ENCODE data around the gene FAM98C. TPM values are rescaled to one million over a fixed set of nuclear protein-coding genes. Genes with fewer than 3 reads are reported as not detected.
A peak's percentile ranks its signal among the peaks of the same experiment; 100 is the strongest.
"Not testable (repeated sequence)": the region's sequence is repeated elsewhere in the genome, so short reads cannot be mapped to it uniquely, and the experiment has no call there.

FAM98C gene
- total RNA-seq = 10 to 100 TPM; 21.8 to 25.8 TPM

DNA sequence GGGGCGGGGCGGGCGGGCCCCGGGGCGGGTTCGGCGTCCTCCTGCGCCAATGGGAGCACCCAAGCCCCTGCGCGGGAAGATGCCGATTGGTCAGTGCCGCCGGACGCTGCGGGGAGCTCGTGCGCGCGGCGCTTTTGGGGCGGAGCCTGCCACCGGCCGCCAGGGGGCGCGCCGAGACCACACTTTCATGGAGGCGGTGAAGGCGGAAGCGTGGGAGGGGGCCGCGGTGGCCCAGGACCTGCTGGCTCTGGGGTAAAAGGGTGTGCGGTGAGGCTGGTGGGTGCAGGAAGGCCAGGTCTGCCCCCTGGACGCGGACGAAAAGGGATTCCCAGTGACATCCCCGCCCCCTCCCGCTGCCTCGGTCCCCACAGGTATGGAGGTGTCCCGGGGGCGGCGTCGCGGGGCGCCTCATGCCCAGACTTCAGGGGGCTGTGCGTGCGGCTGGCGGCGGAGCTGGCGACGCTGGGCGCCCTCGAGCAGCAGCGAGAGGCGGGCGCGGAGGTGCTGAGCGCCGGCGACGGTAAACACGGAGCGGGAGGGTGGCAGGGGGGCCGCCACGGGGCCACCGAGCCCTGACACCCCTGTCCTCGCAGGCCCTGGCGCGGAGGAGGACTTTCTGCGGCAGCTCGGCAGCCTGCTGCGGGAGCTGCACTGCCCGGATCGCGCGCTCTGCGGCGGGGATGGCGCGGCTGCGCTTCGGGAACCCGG lies at the start of gene FAM98C:
Gene FAM98C, plus strand, starts transcription at position 127 of the 708 bp plus-strand sequence. Its CDS starts 61 bp downstream, at position 188.
- peak within 1 kb of the TSS; percentile 86 for H3K4me3 Mint-ChIP-seq
- peak; percentile 99 for ATAC-seq

DNA sequence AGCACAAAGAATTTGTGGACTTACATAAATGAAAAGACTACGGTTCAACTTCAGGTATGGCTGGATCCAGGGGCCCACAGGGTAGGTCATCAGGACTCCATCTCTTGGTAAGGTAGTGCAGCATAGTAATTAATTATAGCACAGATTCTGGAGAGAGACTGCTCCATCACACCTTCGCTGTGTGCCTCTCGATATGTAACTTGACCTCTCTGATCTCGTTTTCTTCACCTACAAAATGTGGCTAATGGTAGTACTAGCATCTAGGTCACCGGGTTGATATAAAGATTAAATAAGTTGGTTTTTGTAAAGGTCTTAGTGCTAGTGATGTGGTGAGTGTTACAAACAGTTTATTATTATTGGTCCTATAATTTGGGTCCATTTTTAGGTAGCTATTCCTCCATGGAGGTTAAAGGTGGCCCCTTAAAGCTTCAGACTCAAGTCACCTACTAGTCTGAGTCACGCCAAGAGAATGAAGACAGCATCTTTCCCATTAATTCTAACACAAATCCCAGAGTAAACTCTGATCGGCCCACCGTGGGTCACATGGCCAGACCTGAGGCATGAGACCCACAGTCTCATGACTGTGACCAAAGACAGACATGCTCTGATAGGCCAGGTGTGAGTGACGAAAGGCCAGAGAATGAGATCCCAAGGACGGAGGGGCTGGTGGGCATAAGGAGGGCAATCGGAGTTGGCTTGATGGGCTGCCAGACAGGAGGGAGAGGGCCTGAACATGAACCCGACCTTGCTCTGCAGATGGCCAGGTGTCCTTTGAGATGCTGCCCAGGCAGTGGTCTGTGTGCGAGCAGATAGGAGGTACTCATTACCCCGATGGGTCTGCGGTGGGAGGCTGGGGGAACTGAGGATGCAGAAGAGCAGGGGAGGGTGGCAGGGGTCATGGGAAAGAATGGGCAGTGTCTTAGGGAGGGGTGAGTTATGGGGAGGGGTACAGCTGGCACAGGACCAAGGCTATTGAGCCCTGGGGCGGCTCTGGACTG lies 46.9 kb upstream of the FAM98C start:
- ATAC-seq = no peak
- H3K36me3 Mint-ChIP-seq = no peaks in the 10 kb centered on the region
- DNase-seq (ENCODE audit: low spot score) = no peak

More for the DNA sequence above, at the start of gene FAM98C:
- Mint-ChIP-seq H3K4me1 (ENCODE audit: low read depth in 2 of 2) (peaks cover 0 to 7% of the 10 kb centered on the region in 2 donors), H3K27me3 (peaks cover 7 to 9% of the 10 kb centered on the region in 2 donors), H3K27ac (peak within 1 kb of the TSS; percentile 69 to 82), H3K9me3 (no peaks in the 10 kb centered on the region), H3K36me3 (no peaks in the 10 kb centered on the region)
- peak; percentile 97 for DNase-seq (ENCODE audit: low spot score)

DNA sequence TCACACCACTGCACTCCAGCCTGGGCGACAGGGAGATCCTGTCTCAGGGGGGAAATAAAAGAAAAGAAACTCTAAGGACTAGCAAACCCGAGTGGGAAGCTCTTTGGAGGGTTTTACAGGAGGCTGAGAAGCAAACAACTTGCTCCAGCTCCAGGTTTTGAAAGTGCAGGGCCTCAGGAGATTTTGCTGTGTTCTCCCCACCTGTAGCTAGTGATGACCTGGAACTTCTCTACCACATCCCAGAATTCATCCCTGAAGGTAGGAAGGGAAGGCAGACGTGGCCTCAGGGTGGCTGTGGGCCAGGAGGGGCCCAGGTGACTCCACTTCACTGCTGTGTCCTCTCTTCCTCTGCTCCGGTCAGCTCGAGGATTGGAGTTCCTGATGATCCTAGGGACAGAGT lies 44.8 kb upstream of the FAM98C start:
- Mint-ChIP-seq H3K4me3 (no peak overlapping the region), H3K4me1 (ENCODE audit: low read depth in 2 of 2) (peaks cover 6 to 11% of the 10 kb centered on the region in 2 donors), H3K27me3 (peaks cover 15 to 20% of the 10 kb centered on the region in 2 donors), H3K27ac (no peak overlapping the region), H3K9me3 (no peaks in the 10 kb centered on the region), H3K36me3 (no peaks in the 10 kb centered on the region)
- DNase-seq (ENCODE audit: low spot score) (no peak), ATAC-seq (no peak)

More for the DNA sequence above, 46.9 kb upstream of the FAM98C start:
- peaks cover 11 to 17% of the 10 kb centered on the region in 2 donors for H3K27me3 Mint-ChIP-seq
- no peak overlapping the region for H3K27ac Mint-ChIP-seq
- H3K4me3 Mint-ChIP-seq = no peak overlapping the region
- H3K4me1 Mint-ChIP-seq (ENCODE audit: low read depth in 2 of 2) = peaks cover 3 to 6% of the 10 kb centered on the region in 2 donors
- H3K9me3 Mint-ChIP-seq = no peaks in the 10 kb centered on the region

DNA sequence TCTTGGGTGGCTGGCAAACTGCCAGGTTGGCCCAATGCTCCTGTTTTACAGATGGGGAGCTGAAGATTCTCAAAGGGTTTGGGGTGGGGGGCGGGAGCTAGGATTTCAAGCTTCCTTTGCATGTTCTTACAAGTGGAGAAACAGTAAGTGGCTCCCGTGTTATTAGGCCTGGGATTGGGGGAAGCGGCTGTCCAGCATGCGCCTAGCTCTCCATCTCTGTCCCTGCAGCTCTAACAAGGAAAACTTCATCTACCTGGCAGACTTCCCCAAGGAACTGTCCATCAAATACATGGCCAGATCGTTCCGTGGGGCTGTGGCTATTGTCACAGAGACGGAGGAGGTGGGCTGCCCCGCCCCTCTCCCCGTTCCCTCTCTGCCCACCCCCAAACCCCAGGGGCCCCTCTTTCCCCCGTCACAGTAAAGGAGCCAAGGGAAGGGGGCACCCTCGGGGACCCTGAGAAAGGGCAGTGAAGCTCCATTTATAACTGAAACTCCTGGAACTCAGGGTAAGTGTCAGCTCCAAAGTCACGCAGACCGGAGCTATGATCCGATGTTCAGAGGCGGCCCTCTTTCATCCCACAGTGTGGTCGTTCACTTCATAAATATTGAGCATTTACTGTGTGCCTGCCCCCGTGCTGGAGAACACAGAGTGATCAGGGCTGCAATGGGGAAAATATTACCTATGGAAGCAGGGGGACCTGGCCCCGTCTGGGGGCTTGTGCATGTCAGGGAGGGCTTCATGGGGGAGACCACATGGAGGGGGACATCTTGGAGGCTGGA lies 43.5 kb upstream of the FAM98C start:
- H3K27me3 Mint-ChIP-seq = peaks cover 15 to 20% of the 10 kb centered on the region in 2 donors
- no peaks in the 10 kb centered on the region for H3K9me3 Mint-ChIP-seq
- peaks cover 6 to 11% of the 10 kb centered on the region in 2 donors for H3K4me1 Mint-ChIP-seq (ENCODE audit: low read depth in 2 of 2)
- no peak overlapping the region for H3K4me3 Mint-ChIP-seq
- DNase-seq (ENCODE audit: low spot score) (no peak), ATAC-seq (no peak)
- H3K36me3 Mint-ChIP-seq = no peaks in the 10 kb centered on the region
- H3K27ac Mint-ChIP-seq = no peak overlapping the region

DNA sequence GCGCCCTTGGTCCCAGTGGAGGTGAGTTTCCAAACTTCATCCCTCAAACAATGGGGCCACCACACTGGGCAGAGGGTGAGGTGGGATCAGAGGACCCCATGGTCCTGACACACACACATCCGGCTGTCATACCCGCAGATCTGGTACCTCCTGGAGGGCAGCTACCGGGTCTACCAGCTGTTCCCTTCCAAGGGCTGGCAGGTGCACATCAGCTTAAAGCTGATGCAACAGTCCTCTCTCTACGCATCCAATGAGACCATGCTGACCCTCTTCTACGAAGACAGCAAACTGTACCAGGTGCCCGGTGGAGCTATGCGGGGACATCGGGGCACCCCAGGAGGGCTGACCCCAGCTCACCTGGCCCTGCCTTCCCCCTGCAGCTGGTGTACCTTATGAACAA lies 42.5 kb upstream of the FAM98C start:
- no peak for DNase-seq (ENCODE audit: low spot score)
- ATAC-seq = no peak
- Mint-ChIP-seq H3K4me1 (ENCODE audit: low read depth in 2 of 2) (peaks cover 6 to 11% of the 10 kb centered on the region in 2 donors), H3K27ac (no peak overlapping the region), H3K4me3 (peak overlapping the region; percentile 83), H3K36me3 (no peaks in the 10 kb centered on the region), H3K27me3 (peaks cover 15 to 20% of the 10 kb centered on the region in 2 donors), H3K9me3 (no peaks in the 10 kb centered on the region)

DNA sequence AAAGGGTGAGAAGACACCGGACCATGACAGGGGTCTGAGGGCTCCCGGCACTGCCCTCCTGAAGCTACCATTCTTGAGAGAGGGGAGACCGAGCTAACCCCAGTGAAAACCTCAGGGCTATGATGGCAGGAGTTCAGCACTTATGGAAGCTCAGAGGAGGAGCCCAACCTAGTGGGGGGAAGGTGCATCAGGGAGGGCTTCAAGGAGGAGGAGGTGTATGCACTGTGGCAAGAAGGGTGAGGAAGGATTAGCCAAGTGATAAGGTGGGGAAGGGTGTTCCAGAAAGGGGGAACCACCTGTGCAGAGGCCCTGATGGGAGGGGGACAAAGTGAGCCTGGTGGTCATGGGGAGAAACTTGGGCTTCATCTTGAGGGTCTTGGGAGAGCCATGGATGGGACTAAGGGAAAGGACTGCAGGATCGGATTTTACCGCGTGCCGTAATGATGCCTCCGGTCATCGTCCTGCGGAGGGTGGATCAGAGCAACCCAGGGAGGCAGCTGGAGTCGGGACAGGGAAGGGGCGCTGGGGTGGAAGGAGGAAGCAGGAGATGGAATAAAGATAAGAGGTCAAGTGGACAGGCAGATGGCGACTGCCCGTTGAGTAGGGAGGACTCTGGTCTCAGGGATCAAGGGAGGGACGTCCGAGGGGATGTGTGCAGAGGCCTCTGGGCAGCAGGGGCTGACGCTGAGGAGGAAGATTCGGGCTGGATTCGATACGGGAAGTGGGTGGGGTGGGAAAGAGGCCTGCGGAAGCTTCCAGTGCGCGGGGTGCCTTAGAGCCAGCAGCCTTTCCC lies 41.9 kb upstream of the FAM98C start:
- Mint-ChIP-seq H3K4me3 (peak overlapping the region; percentile 83), H3K36me3 (no peaks in the 10 kb centered on the region), H3K9me3 (no peaks in the 10 kb centered on the region), H3K4me1 (ENCODE audit: low read depth in 2 of 2) (peaks cover 6 to 11% of the 10 kb centered on the region in 2 donors), H3K27ac (no peak overlapping the region), H3K27me3 (peaks cover 13 to 20% of the 10 kb centered on the region in 2 donors)
- ATAC-seq = no peak
- no peak for DNase-seq (ENCODE audit: low spot score)

DNA sequence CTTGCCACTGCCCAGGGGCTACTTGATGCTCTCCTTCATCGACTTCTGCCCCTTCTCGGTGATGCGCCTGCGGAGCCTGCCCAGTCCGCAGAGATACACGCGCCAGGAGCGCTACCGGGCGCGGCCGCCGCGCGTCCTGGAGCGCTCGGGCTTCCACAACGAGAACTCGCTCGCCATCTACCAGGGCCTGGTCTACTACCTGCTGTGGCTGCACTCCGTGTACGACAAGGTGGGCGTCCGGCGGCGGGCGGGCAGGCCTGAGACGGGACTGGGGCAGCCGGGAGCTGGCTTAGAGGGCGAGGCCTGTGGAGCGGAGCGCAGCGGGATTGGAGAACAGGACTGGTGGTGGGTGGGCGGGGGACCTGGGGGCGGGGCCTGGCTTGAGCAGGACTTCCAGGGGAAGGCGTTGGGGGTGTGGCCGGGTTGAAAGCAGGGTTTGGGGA lies 41.2 kb upstream of the FAM98C start:
- peaks cover 9 to 22% of the 10 kb centered on the region in 2 donors for H3K27me3 Mint-ChIP-seq
- ATAC-seq (peak; percentile 81 to 88), DNase-seq (ENCODE audit: low spot score) (peak; percentile 78)
- H3K27ac Mint-ChIP-seq = no peak overlapping the region
- peak overlapping the region; percentile 83 for H3K4me3 Mint-ChIP-seq
- H3K36me3 Mint-ChIP-seq = no peaks in the 10 kb centered on the region
- H3K4me1 Mint-ChIP-seq (ENCODE audit: low read depth in 2 of 2) = peaks cover 6 to 11% of the 10 kb centered on the region in 2 donors
- no peaks in the 10 kb centered on the region for H3K9me3 Mint-ChIP-seq

DNA sequence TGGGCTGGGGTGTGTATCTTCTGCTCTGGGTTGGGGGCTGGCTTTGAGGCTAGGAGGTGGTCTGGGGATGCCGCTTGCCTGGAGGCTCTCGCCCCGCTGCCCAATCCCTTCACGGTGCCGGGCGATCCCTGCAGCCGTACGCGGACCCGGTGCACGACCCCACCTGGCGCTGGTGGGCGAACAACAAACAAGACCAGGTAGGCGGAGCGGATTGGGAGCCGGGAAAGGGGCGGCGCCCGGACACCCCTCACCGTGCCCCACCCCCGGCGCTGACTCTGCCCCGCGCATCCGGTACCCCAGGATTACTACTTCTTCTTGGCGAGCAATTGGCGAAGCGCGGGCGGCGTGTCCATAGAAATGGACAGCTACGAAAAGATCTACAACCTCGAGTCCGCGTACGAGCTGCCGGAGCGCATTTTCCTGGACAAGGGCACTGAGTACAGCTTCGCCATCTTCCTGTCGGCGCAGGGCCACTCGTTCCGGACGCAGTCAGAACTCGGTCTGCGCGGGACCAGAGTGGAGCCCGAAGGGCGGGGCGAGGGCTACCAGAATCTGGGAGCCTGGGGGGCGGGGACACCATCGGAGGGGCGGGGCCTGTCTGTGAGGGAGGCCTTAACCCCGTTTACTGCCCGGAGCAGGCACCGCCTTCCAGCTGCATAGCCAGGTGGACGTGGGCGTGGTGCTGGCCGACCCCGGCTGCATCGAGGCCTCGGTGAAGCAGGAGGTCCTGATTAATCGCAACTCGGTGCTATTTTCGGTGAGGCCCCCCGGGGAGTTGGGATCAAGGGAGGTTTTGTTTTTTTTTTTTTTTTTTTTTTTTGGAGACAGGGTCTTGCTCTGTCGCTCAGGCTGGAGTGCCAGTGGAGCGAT lies 40.6 kb upstream of the FAM98C start:
- ATAC-seq (peak; percentile 85 to 90), DNase-seq (ENCODE audit: low spot score) (peak; percentile 85)
- no peak overlapping the region for H3K27ac Mint-ChIP-seq
- peak overlapping the region; percentile 83 for H3K4me3 Mint-ChIP-seq
- H3K36me3 Mint-ChIP-seq = no peaks in the 10 kb centered on the region
- peaks cover 6 to 11% of the 10 kb centered on the region in 2 donors for H3K4me1 Mint-ChIP-seq (ENCODE audit: low read depth in 2 of 2)
- peaks cover 9 to 20% of the 10 kb centered on the region in 2 donors for H3K27me3 Mint-ChIP-seq
- H3K9me3 Mint-ChIP-seq = no peaks in the 10 kb centered on the region

DNA sequence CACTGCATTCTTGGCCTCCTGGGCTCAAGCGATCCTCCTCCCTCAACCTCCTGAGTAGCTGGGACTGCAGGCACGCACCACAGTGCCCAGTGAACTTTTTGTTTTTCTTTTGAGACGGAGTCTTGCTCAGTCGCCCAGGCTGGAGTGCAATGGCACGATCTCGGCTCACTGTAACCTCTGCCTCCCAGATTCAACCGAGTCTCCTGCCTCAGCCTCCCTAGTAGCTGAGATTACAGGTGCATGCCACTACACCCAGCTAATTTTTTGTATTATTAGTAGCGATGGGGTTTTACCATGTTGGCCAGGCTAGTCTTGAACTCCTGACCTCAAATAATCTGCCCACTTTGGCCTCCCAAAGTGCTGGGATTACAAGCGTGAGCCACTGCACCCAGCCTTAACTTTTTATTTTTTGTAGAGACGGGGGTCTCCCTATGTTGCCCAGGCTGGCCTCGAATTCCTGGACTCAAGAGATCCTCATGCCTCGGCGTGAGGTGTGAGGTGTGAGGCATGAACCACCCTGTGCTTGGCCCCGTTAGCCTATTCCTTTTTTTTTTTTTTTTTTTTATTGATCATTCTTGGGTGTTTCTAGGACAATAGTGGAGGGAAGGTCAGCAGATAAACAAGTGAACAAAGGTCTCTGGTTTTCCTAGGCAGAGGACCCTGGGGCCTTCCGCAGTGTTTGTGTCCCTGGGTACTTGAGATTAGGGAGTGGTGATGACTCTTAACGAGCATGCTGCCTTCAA lies 39.8 kb upstream of the FAM98C start:
- not testable (repeated sequence) for DNase-seq (ENCODE audit: low spot score); H3K27ac Mint-ChIP-seq; H3K36me3 Mint-ChIP-seq; ATAC-seq; H3K9me3 Mint-ChIP-seq
- H3K4me1 Mint-ChIP-seq (ENCODE audit: low read depth in 2 of 2) = peaks cover 6 to 11% of the 10 kb centered on the region in 2 donors
- H3K4me3 Mint-ChIP-seq = peak overlapping the region; percentile 38
- H3K27me3 Mint-ChIP-seq = peaks cover 9 to 20% of the 10 kb centered on the region in 2 donors

DNA sequence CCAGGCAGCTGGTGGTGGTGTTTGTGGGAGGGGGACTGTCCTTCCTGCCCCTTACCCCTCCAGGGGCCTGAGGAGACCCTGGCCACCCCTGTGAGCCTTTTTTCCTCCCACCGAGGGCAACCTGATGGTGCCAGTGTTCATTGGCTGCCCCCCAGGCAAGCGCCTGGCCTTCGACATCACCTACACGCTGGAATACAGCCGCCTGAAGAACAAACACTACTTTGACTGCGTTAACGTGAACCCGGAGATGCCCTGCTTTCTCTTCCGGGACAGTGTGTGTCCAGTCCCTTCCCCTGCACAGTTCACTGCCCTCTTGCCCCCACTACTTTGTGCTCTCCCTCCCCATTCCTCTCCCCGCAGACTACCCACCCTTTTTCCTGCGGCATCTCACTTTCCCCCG lies 35.9 kb upstream of the FAM98C start:
- Mint-ChIP-seq H3K9me3 (no peaks in the 10 kb centered on the region), H3K27me3 (peaks cover 7 to 9% of the 10 kb centered on the region in 2 donors), H3K4me3 (no peak overlapping the region), H3K36me3 (no peaks in the 10 kb centered on the region), H3K4me1 (ENCODE audit: low read depth in 2 of 2) (peaks cover 0 to 2% of the 10 kb centered on the region in 2 donors), H3K27ac (no peak overlapping the region)
- DNase-seq (ENCODE audit: low spot score) (no peak), ATAC-seq (no peak)

DNA sequence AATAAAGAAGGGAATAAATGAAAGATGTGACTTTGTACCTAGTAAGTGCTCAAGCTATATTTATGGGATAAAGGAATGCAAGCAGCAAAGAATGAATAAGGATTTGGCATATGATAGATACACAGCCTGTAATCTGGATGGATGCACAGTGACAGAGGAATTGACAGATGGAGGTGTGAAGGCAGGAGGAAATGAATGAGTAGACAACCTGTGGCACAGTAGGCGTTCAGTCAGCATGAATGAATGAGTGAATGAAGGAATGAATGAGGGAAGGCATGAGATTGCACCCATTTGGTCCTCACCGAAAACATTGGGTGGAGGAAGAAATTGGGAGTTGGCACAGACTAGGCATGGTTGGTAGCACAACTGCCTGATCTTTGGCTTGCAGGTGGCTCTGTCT lies 33.3 kb upstream of the FAM98C start:
- no peak for DNase-seq (ENCODE audit: low spot score)
- no peak for ATAC-seq
- H3K4me3 Mint-ChIP-seq = no peak overlapping the region

More for the DNA sequence above, 33.3 kb upstream of the FAM98C start:
- Mint-ChIP-seq H3K4me1 (ENCODE audit: low read depth in 2 of 2) (peaks cover 3 to 6% of the 10 kb centered on the region in 2 donors), H3K36me3 (peaks cover under 1% of the 10 kb centered on the region), H3K9me3 (no peaks in the 10 kb centered on the region), H3K27me3 (peaks cover 7 to 9% of the 10 kb centered on the region in 2 donors), H3K27ac (no peak overlapping the region)
